ENCODE data around the gene TWF2.

The TWF2 gene

GRCh38 chr3:52202384-52203077 lies 36.4 kb downstream of the TWF2 start:
- Histone ChIP-seq H3K4me1 (ENCODE audit: insufficient read depth, low read length) (peaks cover under 1% of the 10 kb centered on the region), H3K36me3 (ENCODE audit: insufficient read depth, low read length) (peaks cover 43% of the 10 kb centered on the region), H3K9ac (ENCODE audit: low read depth, low read length) (no peak overlapping the region), H3K9me3 (ENCODE audit: control insufficient read depth, insufficient read depth, low read length) (no peaks in the 10 kb centered on the region)

GRCh38 chr3:52200981-52201679 lies 37.8 kb downstream of the TWF2 start:
- peaks cover 39% of the 10 kb centered on the region for H3K36me3 ChIP-seq (ENCODE audit: insufficient read depth, low read length)
- peaks cover 6% of the 10 kb centered on the region for H3K4me1 ChIP-seq (ENCODE audit: insufficient read depth, low read length)
- no peaks in the 10 kb centered on the region for H3K9me3 ChIP-seq (ENCODE audit: control insufficient read depth, insufficient read depth, low read length)
- no peak overlapping the region for H3K9ac ChIP-seq (ENCODE audit: low read depth, low read length)

DNA sequence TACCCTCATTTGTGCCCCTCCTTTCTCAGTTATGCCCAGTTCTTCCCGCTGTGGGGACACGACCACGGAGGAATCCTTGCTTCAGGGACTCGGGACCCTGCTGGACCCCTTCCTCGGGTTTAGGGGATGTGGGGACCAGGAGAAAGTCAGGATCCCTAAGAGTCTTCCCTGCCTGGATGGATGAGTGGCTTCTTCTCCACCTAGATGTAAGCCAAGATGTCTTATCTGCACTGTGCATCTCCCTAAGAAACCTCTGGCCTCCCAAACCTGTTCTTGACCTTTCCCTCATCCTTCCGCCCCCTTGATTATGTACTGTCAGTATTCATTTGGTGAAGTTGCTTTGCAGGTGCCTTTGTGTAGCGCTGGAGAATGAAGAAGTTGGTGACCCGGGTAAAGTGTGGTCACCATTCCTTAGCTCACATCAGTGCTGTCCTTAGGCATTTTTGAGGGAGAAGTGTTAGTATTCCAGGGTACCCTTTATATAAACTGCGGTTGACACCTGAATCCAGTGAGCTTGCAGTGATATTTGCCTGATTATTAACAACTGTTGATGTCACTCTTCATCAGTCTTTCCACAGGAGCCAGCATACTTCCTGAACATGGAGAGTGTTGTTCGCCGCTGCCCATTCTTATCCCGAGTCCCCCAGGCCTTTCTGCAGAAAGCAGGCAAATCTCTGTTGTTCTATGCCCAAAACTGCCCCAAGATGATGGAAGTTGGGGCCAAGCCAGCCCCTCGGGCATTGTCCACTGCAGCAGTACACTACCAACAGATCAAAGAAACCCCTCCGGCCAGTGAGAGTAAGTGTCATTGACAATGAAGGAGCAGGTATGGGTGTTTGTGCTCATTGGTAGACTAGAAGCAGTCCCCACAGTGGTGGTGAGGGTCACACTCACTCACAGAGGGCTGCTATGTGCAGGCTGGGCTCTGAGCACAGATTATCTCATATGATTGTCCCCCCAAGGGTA lies 40.0 kb downstream of the TWF2 start:
- H3K36me3 ChIP-seq (ENCODE audit: insufficient read depth, low read length) = peaks cover 18% of the 10 kb centered on the region
- no peaks in the 10 kb centered on the region for H3K9me3 ChIP-seq (ENCODE audit: control insufficient read depth, insufficient read depth, low read length)
- peaks cover 6% of the 10 kb centered on the region for H3K4me1 ChIP-seq (ENCODE audit: insufficient read depth, low read length)
- H3K9ac ChIP-seq (ENCODE audit: low read depth, low read length) = peak overlapping the region; percentile 84

- Histone ChIP-seq H3K36me3 (ENCODE audit: insufficient read depth, low read length) (peaks cover 9% of the 10 kb centered on the region), H3K9me3 (ENCODE audit: control insufficient read depth, insufficient read depth, low read length) (no peaks in the 10 kb centered on the region), H3K9ac (ENCODE audit: low read depth, low read length) (peak within 1 kb of the TSS; percentile 84), H3K4me1 (ENCODE audit: insufficient read depth, low read length) (peaks cover 6% of the 10 kb centered on the region)
Observed at GRCh38 chr3:52197842-52198625, 40.9 kb downstream of the TWF2 start, which contains the start of gene ALAS1. ALAS1 (plus strand) TSS chr3:52198160; CDS start chr3:52199242, 1,082 bp downstream.

- Histone ChIP-seq H3K9ac (ENCODE audit: low read depth, low read length) (peak overlapping the region; percentile 84), H3K36me3 (ENCODE audit: insufficient read depth, low read length) (peaks cover 3% of the 10 kb centered on the region), H3K9me3 (ENCODE audit: control insufficient read depth, insufficient read depth, low read length) (no peaks in the 10 kb centered on the region), H3K4me1 (ENCODE audit: insufficient read depth, low read length) (peaks cover 6% of the 10 kb centered on the region)
Observed at GRCh38 chr3:52197499-52197841, 41.5 kb downstream of the TWF2 start.

- Histone ChIP-seq H3K9me3 (ENCODE audit: control insufficient read depth, insufficient read depth, low read length) (no peaks in the 10 kb centered on the region), H3K9ac (ENCODE audit: low read depth, low read length) (no peak overlapping the region), H3K4me1 (ENCODE audit: insufficient read depth, low read length) (peaks cover 6% of the 10 kb centered on the region), H3K36me3 (ENCODE audit: insufficient read depth, low read length) (no peaks in the 10 kb centered on the region; the same call in 1 of the 2 replicates)
Observed at GRCh38 chr3:52196977-52197376, 42.0 kb downstream of the TWF2 start.

GRCh38 chr3:52195823-52196331 lies 43.1 kb downstream of the TWF2 start:
- Histone ChIP-seq H3K4me1 (ENCODE audit: insufficient read depth, low read length) (peaks cover 6% of the 10 kb centered on the region), H3K36me3 (ENCODE audit: insufficient read depth, low read length) (no peaks in the 10 kb centered on the region; the same call in 1 of the 2 replicates), H3K9ac (ENCODE audit: low read depth, low read length) (no peak overlapping the region), H3K9me3 (ENCODE audit: control insufficient read depth, insufficient read depth, low read length) (no peaks in the 10 kb centered on the region)

GRCh38 chr3:52195291-52195597 lies 43.7 kb downstream of the TWF2 start:
- H3K9me3 ChIP-seq (ENCODE audit: control insufficient read depth, insufficient read depth, low read length) = no peaks in the 10 kb centered on the region
- peaks cover 6% of the 10 kb centered on the region for H3K4me1 ChIP-seq (ENCODE audit: insufficient read depth, low read length)
- H3K9ac ChIP-seq (ENCODE audit: low read depth, low read length) = no peak overlapping the region
- no peaks in the 10 kb centered on the region for H3K36me3 ChIP-seq (ENCODE audit: insufficient read depth, low read length)

- H3K4me1 ChIP-seq (ENCODE audit: insufficient read depth, low read length) = peaks cover 6% of the 10 kb centered on the region
- no peaks in the 10 kb centered on the region for H3K36me3 ChIP-seq (ENCODE audit: insufficient read depth, low read length)
- no peaks in the 10 kb centered on the region for H3K9me3 ChIP-seq (ENCODE audit: control insufficient read depth, insufficient read depth, low read length)
- H3K9ac ChIP-seq (ENCODE audit: low read depth, low read length) = no peak overlapping the region
Observed at GRCh38 chr3:52194485-52195290, 44.3 kb downstream of the TWF2 start.

DNA sequence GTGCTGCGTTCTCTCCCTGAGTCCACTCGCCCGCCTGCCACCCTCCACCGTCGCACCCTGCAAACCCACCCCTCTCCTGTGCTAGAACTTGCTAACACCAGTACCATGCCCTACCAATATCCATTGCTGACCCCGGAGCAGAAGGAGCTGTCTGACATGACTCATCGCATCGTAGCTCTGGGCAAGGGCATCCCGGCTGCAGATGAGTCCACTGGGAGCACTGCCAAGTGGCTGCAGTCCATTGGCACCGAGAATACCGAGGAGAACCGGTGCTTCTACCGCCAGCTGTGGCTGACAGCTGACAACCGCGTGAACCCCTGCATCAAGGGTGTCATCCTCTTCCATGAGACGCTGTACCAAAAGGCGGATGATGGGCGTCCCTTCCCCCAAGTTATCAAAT lies 45.9 kb downstream of the TWF2 start:
- no peak overlapping the region for H3K9ac ChIP-seq (ENCODE audit: low read depth, low read length)
- H3K4me1 ChIP-seq (ENCODE audit: insufficient read depth, low read length) = peaks cover 6% of the 10 kb centered on the region
- H3K9me3 ChIP-seq (ENCODE audit: control insufficient read depth, insufficient read depth, low read length) = no peaks in the 10 kb centered on the region
- no peaks in the 10 kb centered on the region for H3K36me3 ChIP-seq (ENCODE audit: insufficient read depth, low read length)

DNA sequence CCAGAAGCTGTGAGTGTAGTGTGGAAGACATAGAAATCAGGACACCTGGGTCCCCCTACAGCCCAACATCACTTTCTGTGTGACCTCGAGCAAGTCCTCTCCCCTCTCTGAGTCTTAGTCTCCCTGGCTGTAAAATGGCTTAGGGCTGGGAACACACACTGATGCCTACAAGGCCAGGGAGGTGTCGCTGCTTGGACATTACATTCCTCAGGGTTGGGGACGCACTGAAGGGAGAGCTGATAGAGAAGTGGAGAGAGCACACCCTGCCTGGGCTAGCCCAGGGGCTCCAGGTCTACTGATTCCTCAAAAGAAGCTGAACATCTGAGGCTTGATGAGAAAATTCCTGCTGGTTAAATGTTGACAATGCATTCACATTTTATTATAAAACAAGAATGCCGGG lies 47.3 kb downstream of the TWF2 start:
- Histone ChIP-seq H3K9me3 (ENCODE audit: control insufficient read depth, insufficient read depth, low read length) (no peaks in the 10 kb centered on the region), H3K9ac (ENCODE audit: low read depth, low read length) (no peak overlapping the region), H3K4me1 (ENCODE audit: insufficient read depth, low read length) (no peaks in the 10 kb centered on the region), H3K36me3 (ENCODE audit: insufficient read depth, low read length) (no peaks in the 10 kb centered on the region)

DNA sequence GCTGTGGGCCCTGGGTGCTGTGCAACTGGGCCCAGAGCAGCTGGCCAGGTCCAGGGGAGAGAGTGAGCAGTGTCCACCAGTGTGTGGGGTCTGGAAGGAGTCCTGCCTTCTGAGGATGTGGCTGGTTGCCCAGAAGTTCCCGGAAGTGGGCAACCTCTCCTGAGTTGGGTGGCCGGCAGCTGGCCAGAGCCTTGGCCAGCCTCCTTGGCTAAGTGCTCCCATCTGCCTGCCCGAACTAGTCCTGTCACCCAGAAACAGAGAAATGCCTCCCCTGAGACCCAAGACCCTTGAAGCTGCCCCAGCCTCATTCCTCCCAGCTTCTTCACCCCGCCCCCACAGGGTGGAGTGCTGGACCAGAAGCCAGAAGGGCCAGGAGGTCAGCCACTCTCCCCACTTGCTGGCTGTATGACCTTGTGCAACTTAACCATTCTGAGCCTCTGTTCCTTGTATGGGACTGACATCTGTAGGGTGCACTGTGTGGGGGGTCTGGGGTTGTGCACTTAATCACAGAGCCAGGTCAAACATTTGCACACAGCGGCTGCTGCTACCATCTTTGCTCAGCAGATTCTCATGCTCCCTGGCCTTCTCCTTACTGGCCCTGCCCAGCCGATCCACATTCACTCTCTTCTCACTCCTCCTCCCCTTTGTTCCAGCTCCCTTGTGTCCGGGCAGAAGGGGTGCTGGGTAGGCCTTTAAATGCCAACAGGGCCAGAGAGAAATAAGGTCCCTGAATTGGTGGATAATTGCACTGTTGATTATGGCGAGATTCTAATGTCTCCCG lies 48.5 kb downstream of the TWF2 start:
- no peak overlapping the region for H3K9ac ChIP-seq (ENCODE audit: low read depth, low read length)
- no peaks in the 10 kb centered on the region for H3K4me1 ChIP-seq (ENCODE audit: insufficient read depth, low read length)
- no peaks in the 10 kb centered on the region for H3K9me3 ChIP-seq (ENCODE audit: control insufficient read depth, insufficient read depth, low read length)
- H3K36me3 ChIP-seq (ENCODE audit: insufficient read depth, low read length) = no peaks in the 10 kb centered on the region

- no peaks in the 10 kb centered on the region for H3K9me3 ChIP-seq (ENCODE audit: control insufficient read depth, insufficient read depth, low read length)
- no peaks in the 10 kb centered on the region for H3K4me1 ChIP-seq (ENCODE audit: insufficient read depth, low read length)
- no peak overlapping the region for H3K9ac ChIP-seq (ENCODE audit: low read depth, low read length)
Observed at GRCh38 chr3:52188556-52188955, 50.4 kb downstream of the TWF2 start.

More at GRCh38 chr3:52188556-52188955, 50.4 kb downstream of the TWF2 start:
- no peaks in the 10 kb centered on the region for H3K36me3 ChIP-seq (ENCODE audit: insufficient read depth, low read length)

Data from ES-I3 (cell line).